Epithelial cell of umbilical artery (primary cell): ENCODE results near the gene PCNX1. TPM values are rescaled to one million over a fixed set of nuclear protein-coding genes. Genes with fewer than 3 reads are reported as not detected.

Experiments
- total RNA-seq: library from RNA; depleted of rRNA; stranded (reverse); fragments of >200 nt; gene quantifications from 2 replicates; pipeline ENCODE4 v1.2.3, GENCODE V29; 2014

The PCNX1 gene
- 23.4 and 40.1 TPM in 2 replicates for total RNA-seq

GRCh38 chr14:70907176-70907995, at the start of gene PCNX1:
TSS of gene PCNX1 (plus strand) at chr14:70907459. CDS start at chr14:70907851, 392 bp downstream.

Other genes starting within 250 kb of the PCNX1 start
- gene MAP3K9, start 97.9 kb upstream of the PCNX1 start, total RNA-seq, result under 0.01 TPM in 2 replicates